Gastrocnemius medialis (tissue), 4 donors: ENCODE data around the gene OPALIN. TPM values are rescaled to one million over a fixed set of nuclear protein-coding genes. Genes with fewer than 3 reads are reported as not detected.

Experiments used
- ATAC-seq, 2 donors: fragments of 150-250 bp; one replicate each; pipeline ENCODE4 v1.9.1; 2016
- DNase-seq, 2 donors: peaks; one replicate each; pipeline ENCODE4 v3.0.0-alpha.2; 2019
- H3K27ac ChIP-seq, 4 donors: fragments of 200-600 bp; sonication (generic); 1 replicate in 1 of 4; 2 replicates in 3 of 4; pipeline ENCODE4 v1.5.1; 2016 to 2018; ENCODE audit warnings: mild to moderate bottlenecking in 2 of 4, moderate library complexity in 1 of 4
- H3K27me3 ChIP-seq, 3 donors: fragments of 200-600 bp; sonication (generic) in 2 of 3; 1 replicate in 1 of 3; 2 replicates in 2 of 3; pipeline versions ENCODE4 v1.5.1 to v1.6.0; 2016 to 2019; ENCODE audit warnings: mild to moderate bottlenecking in 1 of 3, moderate library complexity in 1 of 3
- H3K36me3 ChIP-seq, 2 donors: fragments of 200-600 bp; sonication (generic) in 1 of 2; one replicate each; pipeline ENCODE4 v1.5.1; 2017 to 2018
- H3K4me1 ChIP-seq, 2 donors: fragments of 200-600 bp; sonication (generic) in 1 of 2; one replicate each; pipeline ENCODE4 v1.5.1; 2016 to 2017; ENCODE audit warnings: mild to moderate bottlenecking in 2 of 2
- H3K4me3 ChIP-seq, 4 donors: fragments of 200-600 bp; sonication (generic) in 3 of 4; 1 replicate in 1 of 4; 2 replicates in 3 of 4; pipeline ENCODE4 v1.5.1; 2016 to 2019; ENCODE audit warnings: mild to moderate bottlenecking in 2 of 4
- H3K9me3 ChIP-seq, 3 donors: fragments of 200-600 bp; sonication (generic) in 2 of 3; 1 replicate in 1 of 3; 2 replicates in 2 of 3; pipeline ENCODE4 v1.5.1; 2016 to 2019
- CTCF ChIP-seq, 5 experiments: fragments of 450-650 bp in 3 of 5; fragments of 200-600 bp in 2 of 5; sonication (generic) in 2 of 5; IDR thresholded peaks in 4 of 5; conservative IDR thresholded peaks in 1 of 5; 1 replicate in 4 of 5; 2 replicates in 1 of 5; pipeline ENCODE4 v1.5.1; 2016 to 2019; ENCODE audit warnings: antibody characterized with exemption in 5 of 5, mild to moderate bottlenecking in 3 of 5, moderate library complexity in 3 of 5
- POLR2A ChIP-seq, 2 donors: fragments of 450-650 bp; IDR thresholded peaks; one replicate each; pipeline ENCODE4 v1.6.1; 2017; ENCODE audit warnings: antibody characterized with exemption in 2 of 2, mild to moderate bottlenecking in 2 of 2, moderate library complexity in 2 of 2
- in situ Hi-C, 4 donors: fragments of 200-750 bp; cut with MboI; loops; one replicate each; pipeline versions ENCODE4 v1.15.0 to v1.8.0; 2017; ENCODE audit warnings: low sequenced_read_pairs in 4 of 4
- intact Hi-C: fragments of 100-400 bp; cut with DNase I; formaldehyde crosslinking; loops from one replicate; pipeline ENCODE4 v1.15.1; 2023; ENCODE audit warnings: low total_unique reads
- total RNA-seq, 4 donors: library from RNA; depleted of rRNA; stranded (reverse); fragments of >200 nt; gene quantifications; one replicate each; pipeline versions ENCODE4 v1.1.0 to v1.2.3, GENCODE V29; 2016

Gene OPALIN
- total RNA-seq, 4 donors from 2014 or later: not detected

- in situ Hi-C loops (no loop called here), intact Hi-C loops (no loop called here)
- Histone ChIP-seq H3K27me3 (peaks cover 0 to 24% (median 4%) of the 10 kb centered on the region in 3 donors), H3K4me3 (no peak overlapping the region), H3K36me3 (no peaks in the 10 kb centered on the region), H3K27ac (no peak overlapping the region), H3K9me3 (no peaks in the 10 kb centered on the region), H3K4me1 (no peaks in the 10 kb centered on the region)
- TF ChIP-seq CTCF (IDR thresholded peaks at IDR 0.05 in 4 of 5, conservative IDR thresholded peaks at IDR 0.05 in 1 of 5): no peak
- no peak for TF ChIP-seq POLR2A (IDR thresholded peaks at IDR 0.05)
- DNase-seq (no peak), ATAC-seq (no peak)
Measured at GRCh38 chr10:96402417-96403305, 43.9 kb upstream of the OPALIN start.

- Histone ChIP-seq H3K27me3 (peaks cover 0 to 22% (median 4%) of the 10 kb centered on the region in 3 donors), H3K4me1 (no peaks in the 10 kb centered on the region), H3K36me3 (no peaks in the 10 kb centered on the region), H3K27ac (no peak overlapping the region), H3K4me3 (no peak overlapping the region), H3K9me3 (no peaks in the 10 kb centered on the region)
- ATAC-seq (no peak), DNase-seq (no peak)
- TF ChIP-seq POLR2A (IDR thresholded peaks at IDR 0.05) (no peak), CTCF (IDR thresholded peaks at IDR 0.05 in 4 of 5, conservative IDR thresholded peaks at IDR 0.05 in 1 of 5) (no peak)
- in situ Hi-C loops: no loop called here
- intact Hi-C loops: no loop called here
Measured at GRCh38 chr10:96401036-96401435, 42.2 kb upstream of the OPALIN start.

GRCh38 chr10:96400465-96400864, 41.7 kb upstream of the OPALIN start:
- H3K27me3 ChIP-seq: peaks cover 0 to 21% (median 4%) of the 10 kb centered on the region in 3 donors
- H3K4me1 ChIP-seq: no peaks in the 10 kb centered on the region
- TF ChIP-seq POLR2A (IDR thresholded peaks at IDR 0.05) (no peak), CTCF (IDR thresholded peaks at IDR 0.05 in 4 of 5, conservative IDR thresholded peaks at IDR 0.05 in 1 of 5) (no peak)
- no peaks in the 10 kb centered on the region for H3K9me3 ChIP-seq
- in situ Hi-C loops (no loop called here), intact Hi-C loops (no loop called here)
- H3K36me3 ChIP-seq: no peaks in the 10 kb centered on the region
- ATAC-seq (no peak), DNase-seq (no peak)
- H3K27ac ChIP-seq: no peak overlapping the region
- no peak overlapping the region for H3K4me3 ChIP-seq

- no peaks in the 10 kb centered on the region for H3K4me1 ChIP-seq
- no peaks in the 10 kb centered on the region for H3K9me3 ChIP-seq
- TF ChIP-seq CTCF (IDR thresholded peaks at IDR 0.05 in 4 of 5, conservative IDR thresholded peaks at IDR 0.05 in 1 of 5): no peak
- TF ChIP-seq POLR2A (IDR thresholded peaks at IDR 0.05): no peak
- H3K27me3 ChIP-seq: peaks cover 0 to 16% (median 4%) of the 10 kb centered on the region in 3 donors
- no peak overlapping the region for H3K4me3 ChIP-seq
- no peak overlapping the region for H3K27ac ChIP-seq
- ATAC-seq (no peak), DNase-seq (no peak)
- in situ Hi-C loops: loop anchor here (10.0 to 25.0 kb wide), 4 partner anchors 114 to 814 kb away; partner anchors contain the start of genes LCOR (in 1 of the 4) and TLL2 (in 1 of the 4)
- no peaks in the 10 kb centered on the region for H3K36me3 ChIP-seq
- intact Hi-C loops: loop anchor here (2.0 to 10.0 kb wide), 2 partner anchors 115 to 347 kb away; partner anchors contain the start of gene TLL2
Measured at GRCh38 chr10:96397902-96398301, 39.1 kb upstream of the OPALIN start.
